ENCODE measurements around the gene LRRC4C. TPM values are rescaled to one million over a fixed set of nuclear protein-coding genes. Genes with fewer than 3 reads are reported as not detected.
A peak's percentile ranks its signal among the peaks of the same experiment; 100 is the strongest.

LRRC4C gene
- total RNA-seq = not detected in 2 replicates

GRCh38 chr11:41459465-41460401 is at the start of gene LRRC4C:
LRRC4C (minus strand) TSS chr11:41459652.
- DNase-seq (ENCODE audit: low read depth in 2 of 2) = no peak

- DNase-seq (ENCODE audit: low read depth in 2 of 2) = no peak
Measured at GRCh38 chr11:41508121-41508520, 48.7 kb upstream of the LRRC4C start.

- DNase-seq (ENCODE audit: low read depth in 2 of 2) = no peak
Measured at GRCh38 chr11:41499429-41499828, 40.0 kb upstream of the LRRC4C start.

GRCh38 chr11:41498726-41499125 is 39.3 kb upstream of the LRRC4C start:
- DNase-seq (ENCODE audit: low read depth in 2 of 2) = no peak

GRCh38 chr11:41497974-41498373 is 38.5 kb upstream of the LRRC4C start:
- DNase-seq (ENCODE audit: low read depth in 2 of 2) = no peak

- no peak for DNase-seq (ENCODE audit: low read depth in 2 of 2)
Measured at GRCh38 chr11:41494716-41495115, 35.3 kb upstream of the LRRC4C start.

GRCh38 chr11:41486424-41486823 is 27.0 kb upstream of the LRRC4C start:
- no peak for DNase-seq (ENCODE audit: low read depth in 2 of 2)

- DNase-seq (ENCODE audit: low read depth in 2 of 2) = no peak
Measured at GRCh38 chr11:41483956-41484355, 24.5 kb upstream of the LRRC4C start.

- no peak for DNase-seq (ENCODE audit: low read depth in 2 of 2)
Measured at GRCh38 chr11:41479179-41479578, 19.7 kb upstream of the LRRC4C start.

GRCh38 chr11:41461057-41461681 is 1.7 kb upstream of the LRRC4C start:
- peak; percentile 3 to 5 for DNase-seq (ENCODE audit: low read depth in 2 of 2)

GRCh38 chr11:41458641-41459040 is 811 bp downstream of the LRRC4C start:
- DNase-seq (ENCODE audit: low read depth in 2 of 2) = no peak

- DNase-seq (ENCODE audit: low read depth in 2 of 2) = no peak
Measured at GRCh38 chr11:41458154-41458553, 1.3 kb downstream of the LRRC4C start.

GRCh38 chr11:41457216-41458014 is 2.0 kb downstream of the LRRC4C start:
- no peak for DNase-seq (ENCODE audit: low read depth in 2 of 2)

GRCh38 chr11:41456269-41456668 is 3.2 kb downstream of the LRRC4C start:
- no peak for DNase-seq (ENCODE audit: low read depth in 2 of 2)

GRCh38 chr11:41451011-41451410 is 8.4 kb downstream of the LRRC4C start:
- no peak for DNase-seq (ENCODE audit: low read depth in 2 of 2)

GRCh38 chr11:41449483-41450050 is 9.9 kb downstream of the LRRC4C start:
- no peak for DNase-seq (ENCODE audit: low read depth in 2 of 2)

- DNase-seq (ENCODE audit: low read depth in 2 of 2) = no peak
Measured at GRCh38 chr11:41446566-41446965, 12.9 kb downstream of the LRRC4C start.

- no peak for DNase-seq (ENCODE audit: low read depth in 2 of 2)
Measured at GRCh38 chr11:41446107-41446506, 13.3 kb downstream of the LRRC4C start.

GRCh38 chr11:41437006-41437490 is 22.4 kb downstream of the LRRC4C start:
- DNase-seq (ENCODE audit: low read depth in 2 of 2) = no peak

- no peak for DNase-seq (ENCODE audit: low read depth in 2 of 2)
Measured at GRCh38 chr11:41435531-41435930, 23.9 kb downstream of the LRRC4C start.

GRCh38 chr11:41431784-41432183 is 27.7 kb downstream of the LRRC4C start:
- no peak for DNase-seq (ENCODE audit: low read depth in 2 of 2)
